Cardiac fibroblast (primary cell): ENCODE measurements around the gene GATAD2B.
"Not testable (repeated sequence)": the region's sequence is repeated elsewhere in the genome, so short reads cannot be mapped to it uniquely, and the experiment has no call there.

ENCODE experiments used
- DNase-seq, 2 donors: peaks; one replicate each; pipeline versions ENCODE4 v3.0.0 to v3.0.0-alpha.2; 2010; ENCODE audit warnings: low read depth in 2 of 2
- H3K4me3 ChIP-seq, 2 donors: replicated peaks in 1 of 2; 1 replicate in 1 of 2; 2 replicates in 1 of 2; pipeline ENCODE4 v1.5.1; 2011; ENCODE audit warnings: low read depth in 2 of 2, low read length in 2 of 2, mild to moderate bottlenecking in 2 of 2, moderate library complexity in 1 of 2
- TF ChIP-seq, protein P1 (sequence below): IDR thresholded peaks from one replicate; pipeline ENCODE4 v1.5.1; 2011; ENCODE audit warnings: low read depth, mild to moderate bottlenecking, low read length, inconsistent platforms

The GATAD2B gene

DNA sequence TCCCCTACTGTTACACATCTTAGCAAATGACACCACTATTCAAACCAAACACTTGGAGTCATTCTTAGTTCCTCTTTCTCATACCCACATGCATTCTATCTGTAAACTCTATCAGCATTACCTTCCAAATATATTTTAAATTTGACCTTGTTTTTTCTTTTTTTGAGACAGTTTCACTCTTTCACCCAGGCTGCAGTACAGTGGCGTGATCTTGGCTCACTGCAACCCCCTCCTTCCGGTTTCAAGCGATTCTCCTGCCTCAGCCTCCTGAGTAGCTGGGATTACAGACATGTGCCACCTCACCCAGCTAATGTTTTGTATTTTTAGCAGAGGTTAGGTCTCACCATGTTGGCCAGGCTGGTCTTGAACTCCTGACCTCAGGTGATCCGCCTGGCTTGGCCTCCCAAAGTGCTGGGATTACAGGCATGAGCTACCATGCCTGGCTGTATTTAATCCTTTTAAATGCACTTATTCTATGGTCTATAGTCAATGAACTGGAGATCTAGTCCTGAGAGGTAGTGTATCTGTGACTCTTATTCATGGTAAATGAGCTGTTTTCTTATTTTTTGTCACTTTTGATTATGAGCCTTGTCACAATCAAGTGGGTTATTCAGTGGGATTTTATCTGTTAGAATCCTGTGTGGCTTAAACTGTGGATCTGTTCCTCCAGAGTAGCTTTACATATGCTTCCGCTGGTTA is 73.1 kb downstream of the GATAD2B start:
- DNase-seq = no peak
- no peak overlapping the region for H3K4me3 ChIP-seq
- TF ChIP-seq, protein P1, sequence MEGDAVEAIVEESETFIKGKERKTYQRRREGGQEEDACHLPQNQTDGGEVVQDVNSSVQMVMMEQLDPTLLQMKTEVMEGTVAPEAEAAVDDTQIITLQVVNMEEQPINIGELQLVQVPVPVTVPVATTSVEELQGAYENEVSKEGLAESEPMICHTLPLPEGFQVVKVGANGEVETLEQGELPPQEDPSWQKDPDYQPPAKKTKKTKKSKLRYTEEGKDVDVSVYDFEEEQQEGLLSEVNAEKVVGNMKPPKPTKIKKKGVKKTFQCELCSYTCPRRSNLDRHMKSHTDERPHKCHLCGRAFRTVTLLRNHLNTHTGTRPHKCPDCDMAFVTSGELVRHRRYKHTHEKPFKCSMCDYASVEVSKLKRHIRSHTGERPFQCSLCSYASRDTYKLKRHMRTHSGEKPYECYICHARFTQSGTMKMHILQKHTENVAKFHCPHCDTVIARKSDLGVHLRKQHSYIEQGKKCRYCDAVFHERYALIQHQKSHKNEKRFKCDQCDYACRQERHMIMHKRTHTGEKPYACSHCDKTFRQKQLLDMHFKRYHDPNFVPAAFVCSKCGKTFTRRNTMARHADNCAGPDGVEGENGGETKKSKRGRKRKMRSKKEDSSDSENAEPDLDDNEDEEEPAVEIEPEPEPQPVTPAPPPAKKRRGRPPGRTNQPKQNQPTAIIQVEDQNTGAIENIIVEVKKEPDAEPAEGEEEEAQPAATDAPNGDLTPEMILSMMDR = no peak

DNA sequence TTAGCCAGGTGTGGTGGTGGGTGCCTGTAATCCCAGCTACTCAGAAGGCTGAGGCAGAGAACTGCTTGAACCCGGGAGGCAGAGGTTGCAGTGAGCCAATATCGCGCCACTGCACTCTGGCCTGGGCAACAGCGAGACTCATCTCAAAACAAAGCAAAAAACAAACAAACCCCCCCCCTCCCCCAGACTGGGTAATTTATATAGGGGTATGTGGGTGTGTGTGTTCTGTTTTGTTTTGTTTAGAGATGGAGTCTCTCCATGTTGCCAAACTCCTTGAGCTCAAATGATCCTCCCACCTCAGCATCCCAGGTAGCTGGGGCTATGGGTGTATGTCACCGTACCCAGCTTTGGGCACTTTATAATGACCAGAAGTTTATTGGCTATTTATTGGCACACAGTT is 74.0 kb downstream of the GATAD2B start:
- no peak for DNase-seq
- TF ChIP-seq, protein P1 = no peak
- H3K4me3 ChIP-seq = no peak overlapping the region

DNA sequence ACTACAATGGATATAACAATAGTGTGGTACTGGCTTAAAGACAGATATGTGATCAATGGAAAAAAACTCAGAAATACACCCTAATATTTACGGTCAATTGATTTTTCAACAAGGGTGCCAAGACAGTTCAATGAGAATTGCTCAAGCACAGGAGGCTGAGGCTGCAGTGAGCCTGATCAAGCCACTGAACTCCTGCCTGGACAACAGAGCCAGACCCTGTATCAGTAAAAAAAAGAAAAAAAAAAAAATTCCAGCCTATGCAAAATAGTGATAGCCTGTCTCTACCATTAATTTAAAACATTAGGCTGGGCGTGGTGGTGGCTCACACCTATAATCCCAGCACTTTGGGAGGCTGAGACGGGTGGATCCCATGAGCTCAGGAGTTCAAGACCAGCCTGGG is 77.6 kb downstream of the GATAD2B start:
- TF ChIP-seq, protein P1 = no peak
- no peak for DNase-seq
- no peak overlapping the region for H3K4me3 ChIP-seq

- not testable (repeated sequence) for H3K4me3 ChIP-seq
Measured at GRCh38 chr1:153844349-153844748, 78.4 kb downstream of the GATAD2B start.

DNA sequence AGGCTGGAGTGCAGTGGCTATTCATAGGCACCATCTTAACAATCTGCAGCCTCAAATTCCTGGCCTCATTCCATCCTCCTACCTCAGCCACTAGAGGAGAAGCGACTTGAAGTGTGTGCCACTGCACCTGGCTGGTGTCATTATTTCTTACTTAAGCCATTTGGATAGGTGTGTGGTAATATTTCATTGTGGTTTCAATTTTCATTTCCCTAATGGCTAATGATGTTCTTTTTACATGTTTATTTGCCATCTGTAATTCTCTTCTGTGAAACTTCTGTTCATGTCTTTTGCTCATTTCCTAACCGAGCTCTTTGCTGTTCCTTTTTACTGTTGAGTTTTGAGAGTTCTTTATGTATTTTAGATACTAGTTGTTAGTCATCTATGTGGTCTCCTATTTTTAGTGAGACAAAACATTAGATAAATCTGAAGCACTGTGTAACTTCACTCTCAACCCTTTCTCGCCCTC is 80.7 kb downstream of the GATAD2B start:
- no peak overlapping the region for H3K4me3 ChIP-seq
- peak; percentile 12 to 47 for DNase-seq

More at GRCh38 chr1:153844349-153844748, 78.4 kb downstream of the GATAD2B start:
- not testable (repeated sequence) for DNase-seq

GRCh38 chr1:153841463-153841994 is 81.2 kb downstream of the GATAD2B start:
- DNase-seq = peak; percentile 31 to 73
- TF ChIP-seq, protein P1 = no peak

More for the DNA sequence above, 80.7 kb downstream of the GATAD2B start:
- TF ChIP-seq, protein P1 = no peak

DNA sequence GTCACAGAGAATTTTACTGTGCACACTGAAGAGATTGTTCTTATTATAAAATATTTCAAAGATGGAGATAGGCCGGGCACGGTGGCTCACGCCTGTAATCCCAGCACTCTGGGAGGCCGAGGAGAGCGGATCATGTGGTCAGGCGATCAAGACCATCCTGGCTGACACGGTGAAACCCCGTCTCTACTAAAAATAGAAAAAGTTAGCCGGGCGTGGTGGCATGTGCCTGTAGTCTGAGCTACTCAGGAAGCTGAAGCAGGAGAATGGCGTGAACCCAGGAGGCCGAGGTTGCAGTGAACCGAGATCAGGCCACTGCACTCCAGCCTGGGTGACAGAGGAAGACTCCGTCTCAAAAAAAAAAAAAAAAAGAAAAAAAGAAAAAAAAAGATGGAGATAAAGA is 82.0 kb downstream of the GATAD2B start:
- H3K4me3 ChIP-seq, DNase-seq: not testable (repeated sequence)

More at GRCh38 chr1:153841463-153841994, 81.2 kb downstream of the GATAD2B start:
- H3K4me3 ChIP-seq = no peak overlapping the region

GRCh38 chr1:153833968-153834367 is 88.8 kb downstream of the GATAD2B start:
- DNase-seq, H3K4me3 ChIP-seq: not testable (repeated sequence)
